A549 (cell line): ENCODE results near the gene NTRK3. TPM values are rescaled to one million over a fixed set of nuclear protein-coding genes. Genes with fewer than 3 reads are reported as not detected.

ENCODE experiments used
- ATAC-seq, 2 experiments: fragments of 200-7000 bp in 1 of 2; fragments of >200 bp in 1 of 2; cut with Nextera tagmentation in 1 of 2; cut with Tn5 transposase in 1 of 2; 3 replicates each; pipeline versions ENCODE4 v1.8.0 to v1.9.1; 2018 to 2020; ENCODE audit warnings: mild to moderate bottlenecking in 1 of 2, moderate library complexity in 1 of 2
- CTCF ChIA-PET: fragments of 300-600 bp; sonication (Branson Sonifier 250); formaldehyde crosslinking; extraction: SDS; loops from one replicate; lab custom pipeline; 2021; ENCODE audit warnings: antibody characterized with exemption, inconsistent platforms; lab: Yijun Ruan, JAX
- POLR2A ChIA-PET: fragments of 350-600 bp; formaldehyde crosslinking; extraction: SDS; loops from one replicate; lab custom pipeline; 2021; ENCODE audit warnings: antibody characterized with exemption, inconsistent platforms; lab: Yijun Ruan, JAX
- DNase-seq, 2 experiments: peaks; one replicate each; pipeline versions ENCODE4 v3.0.0 to v3.0.0-alpha.2; 2011 to 2016; ENCODE audit warnings: low read depth in 1 of 2, low spot score in 1 of 2
- FAIRE-seq: peaks from 2 replicates; lab custom pipeline; 2011; peaks lifted over from hg19 to GRCh38; lab: Jason Lieb, UNC
- H3K27ac ChIP-seq, 2 experiments: fragments of >200 bp; sonication (Bioruptor Twin); formaldehyde crosslinking; 3 replicates each; pipeline ENCODE4 v1.5.1; 2016 to 2017
- H3K4me1 ChIP-seq: fragments of >200 bp; sonication (Bioruptor Twin); formaldehyde crosslinking; 3 replicates; pipeline ENCODE4 v1.6.1; 2016
- H3K4me2 ChIP-seq: fragments of >200 bp; sonication (Bioruptor Twin); formaldehyde crosslinking; 3 replicates; pipeline ENCODE4 v1.6.1; 2016
- H3K4me3 ChIP-seq: fragments of >200 bp; sonication (Bioruptor Twin); formaldehyde crosslinking; 3 replicates; pipeline ENCODE4 v1.5.1; 2016
- H3K9me3 ChIP-seq: fragments of >200 bp; sonication (Bioruptor Twin); formaldehyde crosslinking; 3 replicates; pipeline ENCODE4 v1.6.1; 2016
- CBX2 ChIP-seq: fragments of 200-600 bp; sonication (generic); IDR thresholded peaks from 2 replicates; pipeline ENCODE4 v1.6.1; 2016; ENCODE audit warnings: low read depth, mild to moderate bottlenecking, borderline replicate concordance
- CBX8 ChIP-seq: fragments of 200-600 bp; sonication (generic); IDR thresholded peaks from 2 replicates; pipeline ENCODE4 v1.6.1; 2016
- CHD2 ChIP-seq: fragments of 150-350 bp; IDR thresholded peaks from 2 replicates; pipeline ENCODE4 v1.6.1; 2014; ENCODE audit warnings: low read length; ENCODE audit not compliant: partially characterized antibody
- EHMT2 ChIP-seq: fragments of 200-600 bp; sonication (generic); IDR thresholded peaks from 2 replicates; pipeline ENCODE4 v1.6.1; 2016; ENCODE audit warnings: antibody characterized with exemption, low read depth, mild to moderate bottlenecking, moderate library complexity
- ESRRA ChIP-seq: fragments of 150-350 bp; IDR thresholded peaks from 2 replicates; pipeline ENCODE4 v1.6.1; 2014; ENCODE audit warnings: mild to moderate bottlenecking, low read length, borderline replicate concordance
- FOSB ChIP-seq: fragments of 250-450 bp; sonication (Bioruptor Pico); IDR thresholded peaks from 2 replicates; pipeline ENCODE4 v1.5.0; 2020; ENCODE audit warnings: mild to moderate bottlenecking, moderate library complexity
- FOSL2 ChIP-seq, 2 experiments: fragments of 450-650 bp in 1 of 2; fragments of >200 bp in 1 of 2; sonication (Bioruptor Twin) in 1 of 2; formaldehyde crosslinking; IDR thresholded peaks; 2 replicates each; pipeline versions ENCODE4 v1.5.0 to v1.6.1; 2016 to 2020; ENCODE audit warnings: mild to moderate bottlenecking in 1 of 2, moderate library complexity in 1 of 2
- FOXS1 ChIP-seq: fragments of 250-450 bp; sonication (Bioruptor Pico); IDR thresholded peaks from 2 replicates; pipeline ENCODE4 v1.5.0; 2020; ENCODE audit warnings: mild to moderate bottlenecking, moderate library complexity
- HDAC2 ChIP-seq: fragments of 200-600 bp; sonication (generic); IDR thresholded peaks from 2 replicates; pipeline ENCODE4 v1.6.1; 2016
- HEYL ChIP-seq: fragments of 250-450 bp; sonication (Bioruptor Pico); IDR thresholded peaks from 2 replicates; pipeline ENCODE4 v1.8.0; 2021; ENCODE audit warnings: mild to moderate bottlenecking, moderate library complexity
- HOXA7 ChIP-seq: fragments of 250-450 bp; sonication (Bioruptor Pico); IDR thresholded peaks from 2 replicates; pipeline ENCODE4 v1.5.0; 2020; ENCODE audit warnings: mild to moderate bottlenecking, moderate library complexity
- HOXB5 ChIP-seq: fragments of 250-450 bp; sonication (Bioruptor Pico); IDR thresholded peaks from 2 replicates; pipeline ENCODE4 v1.5.0; 2020; ENCODE audit warnings: mild to moderate bottlenecking, moderate library complexity
- JUN ChIP-seq, 2 experiments: fragments of >200 bp; sonication (Bioruptor Twin); formaldehyde crosslinking; IDR thresholded peaks; 2 replicates in 1 of 2; 3 replicates in 1 of 2; pipeline ENCODE4 v1.6.1; 2016 to 2017
- JUNB ChIP-seq: fragments of >200 bp; sonication (Bioruptor Twin); formaldehyde crosslinking; IDR thresholded peaks from 2 replicates; pipeline ENCODE4 v1.6.1; 2016
- MAFK ChIP-seq: fragments of 450-650 bp; IDR thresholded peaks from 2 replicates; pipeline ENCODE4 v1.6.1; 2014; ENCODE audit not compliant: partially characterized antibody
- MAZ ChIP-seq: fragments of 150-350 bp; IDR thresholded peaks from 2 replicates; pipeline ENCODE4 v1.6.1; 2014; ENCODE audit warnings: antibody characterized with exemption, low read depth, low read length, borderline replicate concordance
- MYC ChIP-seq: IDR thresholded peaks from 2 replicates; pipeline ENCODE4 v1.6.1; 2012; ENCODE audit warnings: mild to moderate bottlenecking, inconsistent platforms, low read length, improper control_type of control experiment, borderline replicate concordance
- NR3C1 ChIP-seq: fragments of >200 bp; sonication (Bioruptor Twin); formaldehyde crosslinking; IDR thresholded peaks from 3 replicates; pipeline ENCODE4 v1.6.1; 2017
- PHF8 ChIP-seq: fragments of 200-600 bp; sonication (generic); IDR thresholded peaks from 2 replicates; pipeline ENCODE4 v1.6.1; 2016; ENCODE audit warnings: low read depth, mild to moderate bottlenecking, antibody characterized with exemption, moderate library complexity, borderline replicate concordance
- RARB ChIP-seq: fragments of 250-450 bp; sonication (Bioruptor Pico); IDR thresholded peaks from 2 replicates; pipeline ENCODE4 v1.8.0; 2021; ENCODE audit warnings: mild to moderate bottlenecking, moderate library complexity
- RCOR1 ChIP-seq: fragments of 150-350 bp; IDR thresholded peaks from 2 replicates; pipeline ENCODE4 v1.6.1; 2014; ENCODE audit warnings: antibody characterized with exemption, low read length, low read depth
- TFCP2L1 ChIP-seq: fragments of 250-450 bp; sonication (Bioruptor Pico); IDR thresholded peaks from 2 replicates; pipeline ENCODE4 v1.5.0; 2021; ENCODE audit warnings: mild to moderate bottlenecking
- TP53 ChIP-seq: fragments of 250-450 bp; sonication (Bioruptor Pico); IDR thresholded peaks from 2 replicates; pipeline ENCODE4 v1.5.0; 2021; ENCODE audit warnings: mild to moderate bottlenecking, moderate library complexity
- ZFP36 ChIP-seq: fragments of 450-650 bp; IDR thresholded peaks from 2 replicates; pipeline ENCODE4 v1.6.1; 2014; ENCODE audit warnings: borderline replicate concordance; ENCODE audit not compliant: partially characterized antibody
- ZNF302 ChIP-seq: fragments of 250-450 bp; sonication (Bioruptor Pico); IDR thresholded peaks from 2 replicates; pipeline ENCODE4 v1.9.0; 2021; ENCODE audit warnings: inconsistent platforms, mild to moderate bottlenecking, moderate library complexity
- WGBS: methylation state at CpG from one replicate; pipeline ENCODE4 v1.1.6; 2017; ENCODE audit errors: missing lambda C conversion rate; 5-methylcytosine and 5-hydroxymethylcytosine counted together
- polyA plus RNA-seq, 4 experiments: library from polyadenylated mRNA; depleted of rRNA in 3 of 4; stranded (reverse); fragments of >200 nt; fragmentation: RNase III in 1 of 4; extraction: RNeasy Plus Mini Kit Qiagen cat#74134 plus additional on column Dnase treatment in 1 of 4; gene quantifications; 2 replicates in 3 of 4; 3 replicates in 1 of 4; pipeline ENCODE4 v1.2.3, GENCODE V29; 2011 to 2017
- TF ChIP-seq, protein P1 (sequence below): fragments of 250-450 bp; sonication (Bioruptor Pico); IDR thresholded peaks from 2 replicates; pipeline ENCODE4 v1.5.0; 2021; ENCODE audit warnings: mild to moderate bottlenecking, moderate library complexity, borderline replicate concordance
- TF ChIP-seq, protein P2 (sequence below): IDR thresholded peaks from 2 replicates; pipeline ENCODE4 v1.6.1; 2012
- TF ChIP-seq, protein P3 (sequence below): fragments of 150-350 bp; IDR thresholded peaks from 2 replicates; pipeline ENCODE4 v1.6.1; 2014; ENCODE audit warnings: low read depth, mild to moderate bottlenecking, low read length

Gene NTRK3
- polyA plus RNA-seq, 2 of the 4 experiments (the other 2 are of a cell fraction) = 55.0 to 55.2 TPM

- Histone ChIP-seq H3K4me1 (peaks cover 16% of the 10 kb centered on the region; the same call in 2 of the 3 replicates), H3K9me3 (no peaks in the 10 kb centered on the region), H3K4me3 (no peak overlapping the region), H3K4me2 (no peak overlapping the region), H3K27ac (no peak overlapping the region)
- CTCF ChIA-PET = no interaction called here
- 38% methylated on average over 2 of the region's 2 CpGs for WGBS
- POLR2A ChIA-PET = no interaction called here
- ATAC-seq (no peak), FAIRE-seq (no peak), DNase-seq (no peak)
- TF ChIP-seq HOXB5 (CRISPR knock-in tag) = no peak
- no peak for TF ChIP-seq FOSB (CRISPR knock-in tag)
- TF ChIP-seq ESRRA = no peak
- no peak for TF ChIP-seq PHF8
- no peak for TF ChIP-seq CBX2
- TF ChIP-seq TFCP2L1 (CRISPR knock-in tag) = no peak
- TF ChIP-seq CBX8 = no peak
- TF ChIP-seq HDAC2 = no peak
- TF ChIP-seq JUNB = no peak
- TF ChIP-seq TP53 (CRISPR knock-in tag) = no peak
- TF ChIP-seq RARB = no peak
- no peak for TF ChIP-seq RCOR1
- TF ChIP-seq, protein P1, sequence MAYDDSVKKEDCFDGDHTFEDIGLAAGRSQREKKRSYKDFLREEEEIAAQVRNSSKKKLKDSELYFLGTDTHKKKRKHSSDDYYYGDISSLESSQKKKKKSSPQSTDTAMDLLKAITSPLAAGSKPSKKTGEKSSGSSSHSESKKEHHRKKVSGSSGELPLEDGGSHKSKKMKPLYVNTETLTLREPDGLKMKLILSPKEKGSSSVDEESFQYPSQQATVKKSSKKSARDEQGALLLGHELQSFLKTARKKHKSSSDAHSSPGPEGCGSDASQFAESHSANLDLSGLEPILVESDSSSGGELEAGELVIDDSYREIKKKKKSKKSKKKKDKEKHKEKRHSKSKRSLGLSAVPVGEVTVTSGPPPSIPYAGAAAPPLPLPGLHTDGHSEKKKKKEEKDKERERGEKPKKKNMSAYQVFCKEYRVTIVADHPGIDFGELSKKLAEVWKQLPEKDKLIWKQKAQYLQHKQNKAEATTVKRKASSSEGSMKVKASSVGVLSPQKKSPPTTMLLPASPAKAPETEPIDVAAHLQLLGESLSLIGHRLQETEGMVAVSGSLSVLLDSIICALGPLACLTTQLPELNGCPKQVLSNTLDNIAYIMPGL (CRISPR knock-in tag) = no peak
- no peak for TF ChIP-seq ZFP36
- TF ChIP-seq JUN (IDR thresholded peaks at IDR 0.05) = no peak
- no peak for TF ChIP-seq HOXA7 (CRISPR knock-in tag)
- TF ChIP-seq HEYL (CRISPR knock-in tag) = no peak
- TF ChIP-seq MAFK = no peak
- no peak for TF ChIP-seq CHD2
These were observed 68.2 kb downstream of the NTRK3 start for GRCh38 chr15:88188300-88188699.

DNA sequence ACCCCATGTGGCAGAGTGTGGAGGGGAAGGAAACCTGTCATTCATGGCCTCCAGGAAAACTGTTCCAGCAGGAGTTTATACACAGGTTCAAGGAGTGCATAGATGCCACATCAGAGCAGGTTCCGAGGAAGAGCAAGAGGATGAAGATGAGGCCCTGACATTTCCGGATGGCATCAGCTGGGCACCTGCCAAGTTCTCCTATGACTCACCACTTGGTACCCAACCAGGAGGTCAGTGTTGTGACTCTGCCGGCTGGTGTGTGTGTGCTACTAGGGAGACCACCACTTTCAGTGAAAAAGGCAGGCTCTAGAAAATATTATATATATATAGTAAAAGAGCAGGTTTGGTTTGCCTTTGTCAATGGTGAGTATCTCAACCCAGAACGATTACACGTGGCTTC lies 69.3 kb downstream of the NTRK3 start:
- POLR2A ChIA-PET = no interaction called here
- DNase-seq (peak; percentile 36 to 37), ATAC-seq (peak in 1 of 2 experiments; percentile 30; a peak in 1 of 6 replicates), FAIRE-seq (no peak)
- CTCF ChIA-PET = no interaction called here
- H3K4me1 ChIP-seq = peaks cover 16% of the 10 kb centered on the region; the same call in 2 of the 3 replicates
- H3K27ac ChIP-seq = no peak overlapping the region
- H3K4me3 ChIP-seq = no peak overlapping the region
- TF ChIP-seq ESRRA (no peak), NR3C1 (no peak), FOSL2 (IDR thresholded peaks at IDR 0.05) (peak; percentile 39; the same call in 1 of the 2 replicates), FOSL2 (CRISPR knock-in tag; IDR thresholded peaks at IDR 0.05) (0 out of 2 replicates have a peak, but pooled peaks have one; percentile 26)
- TF ChIP-seq, protein P2, sequence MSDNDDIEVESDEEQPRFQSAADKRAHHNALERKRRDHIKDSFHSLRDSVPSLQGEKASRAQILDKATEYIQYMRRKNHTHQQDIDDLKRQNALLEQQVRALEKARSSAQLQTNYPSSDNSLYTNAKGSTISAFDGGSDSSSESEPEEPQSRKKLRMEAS = no peak
- no peaks in the 10 kb centered on the region for H3K9me3 ChIP-seq
- H3K4me2 ChIP-seq = no peak overlapping the region
- WGBS = 7% methylated on average over 5 of the region's 5 CpGs

- DNase-seq (no peak), FAIRE-seq (no peak), ATAC-seq (no peak)
- Histone ChIP-seq H3K27ac (no peak overlapping the region), H3K9me3 (no peaks in the 10 kb centered on the region), H3K4me3 (no peak overlapping the region), H3K4me2 (no peak overlapping the region), H3K4me1 (peaks cover 16% of the 10 kb centered on the region; the same call in 2 of the 3 replicates)
- whole genome bisulfite sequencing = 18% methylated on average over 3 of the region's 3 CpGs
- ChIA-PET CTCF (no interaction called here), POLR2A (no interaction called here)
- TF ChIP-seq FOSB (CRISPR knock-in tag) (no peak), FOXS1 (no peak), TFCP2L1 (CRISPR knock-in tag) (no peak), MYC (no peak), EHMT2 (no peak), MAZ (no peak), JUN (IDR thresholded peaks at IDR 0.05) (no peak), ZNF302 (no peak)
- TF ChIP-seq, protein P3, sequence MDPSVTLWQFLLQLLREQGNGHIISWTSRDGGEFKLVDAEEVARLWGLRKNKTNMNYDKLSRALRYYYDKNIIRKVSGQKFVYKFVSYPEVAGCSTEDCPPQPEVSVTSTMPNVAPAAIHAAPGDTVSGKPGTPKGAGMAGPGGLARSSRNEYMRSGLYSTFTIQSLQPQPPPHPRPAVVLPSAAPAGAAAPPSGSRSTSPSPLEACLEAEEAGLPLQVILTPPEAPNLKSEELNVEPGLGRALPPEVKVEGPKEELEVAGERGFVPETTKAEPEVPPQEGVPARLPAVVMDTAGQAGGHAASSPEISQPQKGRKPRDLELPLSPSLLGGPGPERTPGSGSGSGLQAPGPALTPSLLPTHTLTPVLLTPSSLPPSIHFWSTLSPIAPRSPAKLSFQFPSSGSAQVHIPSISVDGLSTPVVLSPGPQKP = no peak
These were observed 71.0 kb downstream of the NTRK3 start for GRCh38 chr15:88185584-88185983.
